ENCODE measurements around the gene S100A8.
"Not testable (repeated sequence)": the region's sequence is repeated elsewhere in the genome, so short reads cannot be mapped to it uniquely, and the experiment has no call there.

The S100A8 gene

DNA sequence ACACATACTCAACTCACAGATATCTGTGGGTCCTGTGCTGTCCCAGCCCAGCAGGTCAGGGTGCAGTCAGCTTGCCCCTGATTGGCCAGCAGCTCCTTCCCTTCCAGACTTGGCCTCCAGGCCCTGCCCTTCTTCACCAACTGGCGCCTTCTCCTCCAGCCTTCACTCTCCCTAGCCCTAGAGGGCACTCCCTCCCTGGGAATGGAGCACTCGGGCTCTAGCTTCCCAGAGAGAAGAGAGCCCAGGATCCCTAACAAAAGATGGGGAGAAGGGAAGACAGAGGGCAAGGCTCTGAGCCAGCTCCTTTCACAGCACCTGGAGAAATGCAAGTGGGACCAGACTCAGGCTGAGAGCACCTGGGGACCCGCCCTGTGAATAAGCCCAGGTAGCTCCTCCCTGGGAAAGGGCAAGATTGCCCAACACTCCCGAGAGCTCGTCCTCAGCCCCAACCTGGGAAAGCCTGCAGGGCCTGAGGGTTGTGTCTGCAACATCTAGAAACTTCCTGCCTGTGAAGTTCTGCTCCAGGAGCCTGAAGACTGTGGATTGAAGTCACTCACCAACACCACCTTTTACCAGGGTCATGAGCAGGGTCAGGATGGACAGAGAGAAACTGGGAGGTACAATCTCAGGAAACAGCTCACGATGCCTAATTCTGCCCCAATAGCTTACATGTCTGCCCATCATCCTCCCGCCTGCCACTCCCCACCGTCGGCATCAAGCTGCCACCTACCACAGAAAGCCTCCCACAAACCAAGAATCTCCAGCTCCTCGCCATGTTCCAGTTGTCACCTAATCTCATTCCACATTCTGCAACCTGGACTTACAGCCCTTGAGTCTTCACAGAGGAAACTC lies 42.1 kb downstream of the S100A8 start, which contains the start of gene PGLYRP4:
TSS of gene PGLYRP4 (minus strand) at position 331 of the 852 bp plus-strand sequence. CDS start 909 bp downstream, outside the sequence.
- FAIRE-seq = no peak

DNA sequence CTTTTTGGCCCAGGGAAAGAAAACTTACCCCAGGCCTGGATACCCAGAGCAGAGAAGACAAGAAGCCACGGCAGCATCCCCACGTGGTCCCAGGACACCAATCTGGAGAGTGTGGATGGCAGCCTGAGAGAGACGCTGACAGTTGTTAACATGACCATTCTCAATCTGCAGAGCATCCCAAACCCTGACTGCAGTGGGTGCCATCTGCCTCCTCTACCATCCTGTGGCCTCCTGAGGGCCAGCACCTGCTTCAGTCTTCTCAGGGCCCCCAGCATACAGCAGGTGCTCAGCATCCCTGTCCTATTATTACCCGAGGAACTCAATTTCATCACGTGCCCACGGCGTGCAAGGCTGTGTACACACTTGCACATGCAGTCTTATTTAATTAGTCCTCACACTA lies 43.0 kb downstream of the S100A8 start:
- FAIRE-seq (no peak), DNase-seq (ENCODE audit: low spot score) (no peak)

More for the DNA sequence above, 42.1 kb downstream of the S100A8 start, which contains the start of gene PGLYRP4:
- no peak for DNase-seq (ENCODE audit: low spot score)

DNA sequence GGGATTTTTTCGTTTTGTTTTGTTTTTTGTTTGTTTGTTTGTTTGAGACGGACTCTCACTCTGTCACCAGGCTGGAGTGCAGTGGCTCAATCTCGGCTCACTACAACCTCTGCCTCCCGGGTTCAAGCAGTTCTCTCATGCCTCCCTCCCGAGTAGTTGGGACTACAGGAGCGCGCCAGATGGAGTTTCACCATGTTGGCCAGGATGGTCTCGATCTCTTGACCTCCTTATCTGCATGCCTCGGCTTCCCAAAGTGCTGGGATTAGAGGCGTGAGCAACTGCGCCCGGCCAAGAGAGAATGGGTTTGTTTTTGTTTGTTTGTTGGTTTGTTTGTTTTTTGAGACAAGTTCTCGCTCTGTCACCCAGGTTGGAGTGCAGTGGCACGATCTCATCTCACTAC lies 43.8 kb downstream of the S100A8 start:
- not testable (repeated sequence) for DNase-seq (ENCODE audit: low spot score); FAIRE-seq

DNA sequence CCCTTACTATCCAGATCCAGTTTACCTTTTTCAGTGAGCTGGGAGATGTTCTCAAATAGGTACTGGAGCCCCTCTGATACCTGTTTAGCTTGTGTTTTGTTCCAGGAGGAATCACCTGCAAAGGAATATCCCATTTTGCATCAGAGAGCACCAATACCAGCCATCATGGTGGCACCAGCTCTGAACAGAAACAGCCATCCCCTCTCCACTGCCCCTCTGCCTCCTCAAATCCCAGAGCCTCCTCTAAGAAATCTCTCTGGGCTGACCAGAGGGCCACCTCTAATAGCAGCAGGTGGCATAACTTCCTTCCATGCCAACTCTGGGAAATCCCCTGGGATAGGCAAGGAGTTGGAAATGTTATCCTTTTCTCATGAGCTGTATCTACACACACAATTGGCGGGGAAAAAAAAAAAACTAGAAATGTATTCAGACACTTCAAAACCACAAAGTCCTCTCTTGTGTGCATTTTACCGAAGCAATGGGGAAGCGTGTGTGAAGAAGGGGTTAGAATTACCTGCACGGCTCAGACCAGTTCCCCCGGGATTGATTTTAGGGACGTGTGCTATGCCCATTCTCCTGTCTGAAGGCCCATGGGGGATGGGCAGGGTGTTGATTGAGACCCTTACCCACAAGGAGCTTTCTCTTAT lies 44.7 kb downstream of the S100A8 start:
- DNase-seq (ENCODE audit: low spot score) (no peak), FAIRE-seq (no peak)

DNA sequence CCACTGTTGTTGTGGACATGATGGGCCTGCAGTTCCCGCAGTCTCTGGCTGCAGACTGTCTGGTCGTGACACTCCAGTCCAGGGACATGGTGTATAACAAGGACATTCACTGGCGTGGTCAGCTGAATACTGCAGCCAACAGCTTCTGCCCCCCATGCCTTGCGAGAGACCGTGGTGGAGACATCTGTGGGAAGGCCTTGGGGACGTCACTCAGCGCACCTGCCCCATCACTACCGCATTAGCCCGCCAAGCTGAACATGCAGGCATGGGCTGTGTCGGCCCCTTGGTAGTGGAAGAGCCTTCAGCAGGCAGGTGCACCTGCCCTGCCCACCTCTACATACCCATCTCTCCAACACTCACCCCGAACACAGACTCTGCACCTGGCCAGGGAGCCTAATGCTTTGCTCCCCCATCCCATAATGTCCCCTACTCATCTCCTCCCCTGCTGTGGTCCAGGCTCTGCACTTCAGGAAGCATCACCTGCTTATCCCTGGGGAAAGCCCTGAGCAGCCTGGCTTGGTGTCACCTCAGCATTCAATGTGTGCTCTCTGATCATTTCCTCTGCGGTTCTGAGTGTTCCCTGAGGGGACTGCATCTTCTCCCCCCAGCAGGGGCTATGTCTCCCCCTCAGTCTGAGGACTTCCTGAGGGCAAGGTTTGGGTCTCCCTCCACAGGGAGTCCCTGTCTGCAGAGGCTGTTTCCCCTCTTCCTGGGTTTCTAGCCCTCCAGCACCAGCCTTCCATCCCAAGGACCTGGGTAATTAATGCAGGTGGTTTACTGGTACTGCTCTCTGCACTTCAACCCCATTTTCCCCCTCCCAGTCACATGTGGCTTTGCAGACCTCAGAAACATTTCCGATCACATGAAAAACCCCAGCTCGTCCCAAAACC lies 45.4 kb downstream of the S100A8 start:
- DNase-seq (ENCODE audit: low spot score) = no peak
- no peak for FAIRE-seq

DNA sequence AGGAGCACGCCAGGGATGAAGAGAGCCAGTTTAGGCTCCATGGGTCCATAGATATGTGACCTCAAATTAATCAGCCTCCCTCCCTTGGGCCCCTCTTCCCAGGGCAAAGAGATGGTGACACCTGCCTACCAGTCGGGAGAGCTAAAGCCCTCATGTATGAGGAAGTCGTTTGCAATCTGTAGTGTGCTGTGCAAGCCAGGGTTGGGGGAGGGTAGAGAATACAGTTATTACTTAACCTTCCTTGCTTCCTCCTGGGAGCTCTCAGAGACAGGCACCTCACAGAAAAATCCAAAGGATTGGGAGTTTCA lies 46.2 kb downstream of the S100A8 start:
- FAIRE-seq (no peak), DNase-seq (ENCODE audit: low spot score) (no peak)

DNA sequence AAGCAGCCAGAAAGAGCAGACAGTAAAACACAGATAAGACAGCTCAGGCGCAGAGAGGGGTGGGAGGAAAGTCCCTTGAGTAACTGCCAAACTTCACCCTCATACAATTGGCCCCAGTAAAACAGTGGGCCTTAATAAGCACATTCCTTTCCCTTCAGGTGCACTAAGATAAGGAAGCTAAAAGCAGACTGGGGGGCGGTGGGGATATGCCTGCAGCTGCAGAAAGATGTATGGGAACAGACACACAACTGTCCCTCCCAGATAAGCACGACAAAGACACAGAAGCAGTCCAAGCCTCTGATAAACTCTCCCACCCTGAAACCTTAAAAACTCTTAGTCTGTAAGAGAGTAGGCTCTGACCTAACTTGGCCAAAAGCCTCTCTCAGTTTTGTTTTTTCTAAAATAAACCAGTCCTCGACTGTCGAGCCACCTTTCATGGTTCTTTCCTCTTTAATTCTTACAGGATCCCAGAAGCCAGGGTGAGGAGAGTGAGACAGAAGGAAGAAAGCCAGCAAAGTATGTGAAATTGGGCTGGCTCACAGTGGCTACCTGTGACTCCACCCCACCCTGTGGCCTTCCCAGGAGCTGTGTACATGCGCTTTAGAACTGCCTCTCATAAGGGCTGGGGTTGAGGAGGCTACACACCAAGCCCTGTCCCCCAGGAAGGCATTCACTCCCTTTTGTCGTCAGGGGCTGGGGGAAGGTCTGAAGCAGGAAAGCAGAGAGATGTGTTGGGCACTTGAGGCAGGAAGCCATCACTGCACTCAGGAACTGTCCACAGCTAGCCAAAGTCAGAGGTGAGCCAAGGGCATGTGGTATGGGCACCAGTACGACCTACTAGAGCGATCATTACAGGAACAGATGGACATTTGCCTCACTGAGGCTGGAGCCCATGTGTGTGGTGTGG lies 46.8 kb downstream of the S100A8 start:
- FAIRE-seq (no peak), DNase-seq (ENCODE audit: low spot score) (no peak)

DNA sequence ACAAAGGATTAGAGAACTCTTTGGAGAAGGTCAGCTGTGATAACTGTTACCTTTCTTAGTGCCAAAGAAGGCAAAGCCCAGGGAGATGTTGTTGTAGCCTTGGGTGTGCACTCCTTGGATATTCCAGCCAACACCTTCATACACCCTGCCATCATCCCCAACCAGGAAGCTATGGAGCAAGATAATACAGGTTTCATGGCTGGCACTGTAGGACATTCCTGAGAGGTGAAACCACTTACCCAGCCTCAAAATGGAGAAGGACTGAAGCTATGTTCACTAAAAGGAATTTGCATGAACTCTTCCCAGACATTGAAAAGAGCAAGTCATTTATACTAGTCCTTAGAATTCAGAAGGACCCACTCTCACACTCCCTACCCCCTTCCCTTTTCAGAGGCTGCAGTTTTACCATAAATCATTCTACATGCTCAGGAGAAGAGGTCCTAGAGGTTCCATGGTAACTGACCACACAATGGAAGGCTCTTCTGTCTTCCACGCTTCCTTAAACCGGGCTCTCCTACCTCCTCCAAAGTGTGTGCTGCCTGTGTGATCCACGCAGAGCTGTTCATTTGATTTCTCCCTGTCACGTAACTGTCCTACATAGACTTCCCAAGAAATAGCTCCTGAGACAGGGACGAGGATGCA lies 47.7 kb downstream of the S100A8 start:
- DNase-seq (ENCODE audit: low spot score) = no peak
- no peak for FAIRE-seq

DNA sequence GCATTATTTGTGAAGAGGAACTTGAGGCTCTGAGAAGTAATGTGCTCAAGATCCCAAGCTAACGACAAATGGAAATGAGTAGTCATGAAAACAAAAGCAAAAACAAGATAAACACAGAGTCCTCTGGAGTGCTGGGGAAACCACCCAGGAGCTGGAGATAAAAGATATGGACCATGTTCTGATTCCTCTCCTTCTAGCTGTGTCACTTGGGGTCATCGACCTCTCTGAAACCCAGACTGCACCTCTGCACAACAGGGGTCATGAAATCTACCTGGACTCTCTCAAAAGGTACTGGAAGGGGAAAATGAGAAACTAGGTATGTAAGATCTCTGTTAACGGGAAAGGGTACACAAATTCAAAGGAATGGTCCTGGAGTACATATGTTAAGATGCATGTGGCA lies 48.7 kb downstream of the S100A8 start:
- FAIRE-seq = no peak

DNA sequence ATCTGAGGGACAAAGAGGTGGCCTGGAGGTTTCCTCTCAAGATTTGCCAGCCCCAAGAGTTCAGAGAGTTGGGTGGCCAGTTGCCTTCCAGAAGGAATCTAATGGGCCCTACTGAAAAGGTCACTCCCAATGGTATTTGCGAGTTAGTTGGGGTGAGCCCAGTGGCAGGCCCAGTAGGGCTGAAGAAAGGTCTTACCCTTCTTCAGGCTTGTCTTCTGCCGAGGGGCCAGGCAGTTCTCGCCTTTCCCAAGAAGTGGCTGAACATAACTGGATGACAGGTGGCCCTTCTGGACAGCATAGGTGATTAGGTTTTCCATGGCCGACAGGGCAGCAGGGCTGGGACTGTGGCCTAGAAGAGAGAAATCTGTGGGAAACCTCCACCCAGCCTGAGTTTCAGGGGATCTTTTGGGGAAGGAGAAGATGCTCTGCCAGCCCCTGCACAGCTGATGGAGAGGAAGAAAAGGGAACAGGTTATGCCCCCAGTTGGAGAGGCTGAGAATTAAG lies 49.4 kb downstream of the S100A8 start:
- FAIRE-seq = no peak

More for the DNA sequence above, 48.7 kb downstream of the S100A8 start:
- DNase-seq (ENCODE audit: low spot score) = no peak

DNA sequence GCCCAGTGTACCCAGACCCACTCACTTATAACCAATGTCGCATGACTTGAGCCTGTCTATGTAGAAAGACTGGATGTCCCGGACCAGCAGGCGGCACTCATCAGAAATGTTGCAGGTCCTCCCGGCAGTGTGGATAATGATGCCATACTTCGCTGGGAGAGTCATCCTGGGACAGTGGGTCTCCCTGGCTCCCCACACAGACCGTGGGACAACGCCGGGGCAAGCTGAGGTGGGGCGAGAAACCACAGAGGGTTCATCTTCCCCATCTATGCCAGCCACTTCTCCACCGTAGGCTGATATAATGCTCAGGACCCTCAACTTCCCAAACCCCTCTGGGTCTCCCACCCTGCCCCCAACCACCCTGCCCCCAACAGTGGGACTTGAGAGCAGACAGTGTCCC lies 50.5 kb downstream of the S100A8 start:
- FAIRE-seq = no peak
- no peak for DNase-seq (ENCODE audit: low spot score)

More for the DNA sequence above, 49.4 kb downstream of the S100A8 start:
- no peak for DNase-seq (ENCODE audit: low spot score)
